ENCODE measurements around the gene VSIG10L2.
"Not testable (repeated sequence)": the region's sequence is repeated elsewhere in the genome, so short reads cannot be mapped to it uniquely, and the experiment has no call there.

Gene VSIG10L2

GRCh38 chr11:125977333-125977732, 31.5 kb downstream of the VSIG10L2 start:
- no peak overlapping the region for H3K4me3 ChIP-seq (ENCODE audit: low read depth, low read length)
- TF ChIP-seq POLR2A (IDR thresholded peaks at IDR 0.05; ENCODE audit: extremely low read depth, insufficient read length): no peak
- DNase-seq (ENCODE audit: low read depth): no peak

DNA sequence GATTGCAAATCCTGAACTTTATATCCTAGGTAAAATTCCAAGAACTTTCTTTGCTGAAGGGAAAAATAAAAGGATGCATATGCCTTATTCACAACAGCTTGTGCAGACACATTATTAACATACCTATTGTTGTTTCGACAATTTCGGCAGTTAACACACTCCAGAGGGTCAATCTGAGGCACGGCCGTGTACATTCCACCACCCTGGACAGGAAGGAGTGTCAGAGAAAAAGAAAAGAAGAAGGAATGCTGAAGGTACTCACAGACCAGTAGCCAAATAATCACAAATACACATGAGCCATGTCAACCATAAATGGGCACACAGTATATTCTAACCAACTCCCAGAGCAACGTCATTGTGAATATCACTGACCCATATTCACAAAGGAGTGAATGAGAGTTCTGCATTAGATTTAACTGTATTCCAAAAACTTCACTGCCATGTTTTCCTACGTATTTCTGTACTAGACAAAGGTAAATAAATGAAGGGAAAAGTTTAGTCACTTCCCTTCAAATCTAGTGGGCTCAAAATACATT, 32.4 kb downstream of the VSIG10L2 start:
- no peak overlapping the region for H3K4me3 ChIP-seq (ENCODE audit: low read depth, low read length)
- no peak for TF ChIP-seq CTCF (IDR thresholded peaks at IDR 0.05; ENCODE audit: low read depth, low read length)
- TF ChIP-seq, protein P1, sequence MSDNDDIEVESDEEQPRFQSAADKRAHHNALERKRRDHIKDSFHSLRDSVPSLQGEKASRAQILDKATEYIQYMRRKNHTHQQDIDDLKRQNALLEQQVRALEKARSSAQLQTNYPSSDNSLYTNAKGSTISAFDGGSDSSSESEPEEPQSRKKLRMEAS (IDR thresholded peaks at IDR 0.05; ENCODE audit: low read depth, low read length): no peak
- TF ChIP-seq MYC (IDR thresholded peaks at IDR 0.05; ENCODE audit: low read depth, low read length): no peak
- TF ChIP-seq POLR2A (IDR thresholded peaks at IDR 0.05; ENCODE audit: extremely low read depth, insufficient read length): no peak
- DNase-seq (ENCODE audit: low read depth): no peak

DNA sequence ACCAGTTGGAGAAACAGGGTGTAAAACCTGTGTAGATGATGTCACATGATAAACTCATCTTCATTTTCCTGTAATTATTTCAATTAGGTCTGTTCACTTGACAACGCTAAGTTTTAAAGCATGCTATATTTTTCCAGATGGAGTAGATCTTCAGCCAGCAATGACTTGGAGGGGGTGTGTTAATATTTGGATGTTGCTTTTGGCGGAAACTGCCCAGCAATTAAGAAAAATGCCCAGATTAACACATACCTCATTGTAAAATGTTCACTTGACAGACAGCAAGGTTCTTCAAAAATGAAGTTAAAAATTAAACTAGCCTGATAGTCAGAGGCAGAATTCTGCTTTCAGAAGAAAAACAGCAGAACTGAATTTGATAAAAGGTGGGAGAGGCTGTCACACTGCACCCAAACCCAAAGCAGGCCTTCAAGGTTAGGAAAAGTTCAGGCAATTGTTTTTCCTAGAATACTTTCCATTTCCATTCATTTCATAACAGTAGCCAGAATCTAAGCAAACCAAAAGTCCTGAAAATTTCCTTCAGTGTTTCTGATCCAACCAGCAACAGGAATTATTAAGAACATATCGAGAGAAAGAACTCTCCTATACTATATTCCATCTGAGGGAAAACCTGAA, 33.0 kb downstream of the VSIG10L2 start:
- no peak for TF ChIP-seq MYC (IDR thresholded peaks at IDR 0.05; ENCODE audit: low read depth, low read length)
- no peak for TF ChIP-seq POLR2A (IDR thresholded peaks at IDR 0.05; ENCODE audit: extremely low read depth, insufficient read length)
- TF ChIP-seq, protein P1 (IDR thresholded peaks at IDR 0.05; ENCODE audit: low read depth, low read length): no peak
- no peak for TF ChIP-seq CTCF (IDR thresholded peaks at IDR 0.05; ENCODE audit: low read depth, low read length)
- no peak overlapping the region for H3K4me3 ChIP-seq (ENCODE audit: low read depth, low read length)
- DNase-seq (ENCODE audit: low read depth): no peak

GRCh38 chr11:125979511-125979910, 33.7 kb downstream of the VSIG10L2 start:
- no peak for TF ChIP-seq POLR2A (IDR thresholded peaks at IDR 0.05; ENCODE audit: extremely low read depth, insufficient read length)
- no peak for TF ChIP-seq MYC (IDR thresholded peaks at IDR 0.05; ENCODE audit: low read depth, low read length)
- TF ChIP-seq CTCF (IDR thresholded peaks at IDR 0.05; ENCODE audit: low read depth, low read length): no peak
- TF ChIP-seq, protein P1 (IDR thresholded peaks at IDR 0.05; ENCODE audit: low read depth, low read length): no peak
- DNase-seq (ENCODE audit: low read depth): no peak
- no peak overlapping the region for H3K4me3 ChIP-seq (ENCODE audit: low read depth, low read length)

DNA sequence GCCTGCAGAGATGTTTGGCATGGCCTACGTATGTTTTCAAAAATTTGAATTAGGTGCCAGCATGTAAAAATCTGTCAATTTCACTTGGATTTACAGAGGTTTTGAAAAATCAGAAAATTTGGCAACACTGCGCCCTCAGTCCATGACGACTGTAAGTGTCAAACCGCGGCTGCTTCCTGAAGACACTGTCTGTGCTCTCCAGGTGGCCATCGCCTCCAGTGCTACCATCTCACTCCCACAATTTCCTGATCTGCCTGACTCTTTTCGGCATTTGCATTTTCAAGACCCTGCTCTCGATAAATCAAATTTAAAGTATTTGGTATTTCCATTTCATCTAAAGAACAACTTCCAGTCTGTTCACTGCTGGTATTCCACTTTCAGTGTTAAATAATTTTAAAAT, 34.6 kb downstream of the VSIG10L2 start:
- TF ChIP-seq, protein P1 (IDR thresholded peaks at IDR 0.05; ENCODE audit: low read depth, low read length): no peak
- TF ChIP-seq POLR2A (IDR thresholded peaks at IDR 0.05; ENCODE audit: extremely low read depth, insufficient read length) (no peak), MYC (IDR thresholded peaks at IDR 0.05; ENCODE audit: low read depth, low read length) (no peak), CTCF (IDR thresholded peaks at IDR 0.05; ENCODE audit: low read depth, low read length) (no peak)
- no peak for DNase-seq (ENCODE audit: low read depth)
- H3K4me3 ChIP-seq (ENCODE audit: low read depth, low read length): no peak overlapping the region

DNA sequence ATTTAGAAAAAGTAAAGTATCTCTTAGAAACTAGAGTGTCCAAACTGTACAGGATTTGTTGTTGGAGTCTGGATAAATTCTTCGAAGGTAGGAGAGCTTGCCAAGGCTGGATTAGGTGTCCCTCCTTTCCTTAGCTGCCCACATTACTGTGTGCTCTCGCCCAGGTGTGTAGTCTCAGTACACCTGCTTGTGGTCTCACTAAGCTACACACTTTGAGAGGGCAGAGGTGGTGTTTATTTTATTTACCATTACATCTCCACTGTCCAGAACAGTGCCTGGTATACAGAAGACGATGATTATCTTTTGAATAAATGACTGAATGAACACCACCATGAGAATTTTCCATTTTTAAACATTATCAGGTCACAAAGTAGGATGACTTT, 36.5 kb downstream of the VSIG10L2 start:
- DNase-seq (ENCODE audit: low read depth): no peak
- no peak for TF ChIP-seq CTCF (IDR thresholded peaks at IDR 0.05; ENCODE audit: low read depth, low read length)
- no peak for TF ChIP-seq MYC (IDR thresholded peaks at IDR 0.05; ENCODE audit: low read depth, low read length)
- H3K4me3 ChIP-seq (ENCODE audit: low read depth, low read length): no peak overlapping the region

- not testable (repeated sequence) for H3K4me3 ChIP-seq (ENCODE audit: low read depth, low read length); DNase-seq (ENCODE audit: low read depth)
Observed at GRCh38 chr11:125985956-125986355, 40.1 kb downstream of the VSIG10L2 start.
